Heart left ventricle (tissue), 13 donors: Measurements from ENCODE around the gene FAM98C.

Experiments used
- POLR2A ChIP-seq, 2 donors: fragments of 450-650 bp; IDR thresholded peaks; one replicate each; pipeline ENCODE4 v1.6.1; 2017; ENCODE audit warnings: antibody characterized with exemption in 2 of 2, mild to moderate bottlenecking in 2 of 2, moderate library complexity in 2 of 2
- TF ChIP-seq, protein P1 (sequence below), 12 donors: fragments of 200-600 bp; sonication (generic) in 4 of 12; IDR thresholded peaks; one replicate each; pipeline versions ENCODE4 v1.5.0 to v1.8.0; 2018 to 2022; ENCODE audit warnings: antibody characterized with exemption in 12 of 12, mild to moderate bottlenecking in 5 of 12
- donor health status: ischemic (EF 13 %, LVEDD 7.1; RV severe dilation, severe dysfunction).
- donor health status: DM: no; HTN: yes; CAD: no.
- donor health status: DM: no; HTN: no; CAD: no.
- donor health status: ischemic (EF 25% LVEDD 6.9; RV normal size, moderate dysfunction).
- donor health status: ischemic (EF 25% LVEDD 5.7; RV mildly dilated, moderate dysfunction).
- donor health status: ischemic (EF 35%, LVEDD 5.7; RV mildly dilated, moderate dysfunction).
- donor health status: nonischemic (EF 11% LVEDD 7.7; RV severe dilation, severe dysfunction).
- donor health status: DM: yes; HTN: yes; CAD: no.
- donor health status: PGD.
- donor health status: ischemic (EF 29% LVEDD 5.4; RV normal size, mild dysfunction).
- donor health status: nonischemic (EF 23%, LVEDD 6.1; RV moderate dilation, normal function).

DNA sequence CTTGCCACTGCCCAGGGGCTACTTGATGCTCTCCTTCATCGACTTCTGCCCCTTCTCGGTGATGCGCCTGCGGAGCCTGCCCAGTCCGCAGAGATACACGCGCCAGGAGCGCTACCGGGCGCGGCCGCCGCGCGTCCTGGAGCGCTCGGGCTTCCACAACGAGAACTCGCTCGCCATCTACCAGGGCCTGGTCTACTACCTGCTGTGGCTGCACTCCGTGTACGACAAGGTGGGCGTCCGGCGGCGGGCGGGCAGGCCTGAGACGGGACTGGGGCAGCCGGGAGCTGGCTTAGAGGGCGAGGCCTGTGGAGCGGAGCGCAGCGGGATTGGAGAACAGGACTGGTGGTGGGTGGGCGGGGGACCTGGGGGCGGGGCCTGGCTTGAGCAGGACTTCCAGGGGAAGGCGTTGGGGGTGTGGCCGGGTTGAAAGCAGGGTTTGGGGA, 41.2 kb upstream of the FAM98C start:
- TF ChIP-seq, protein P1, sequence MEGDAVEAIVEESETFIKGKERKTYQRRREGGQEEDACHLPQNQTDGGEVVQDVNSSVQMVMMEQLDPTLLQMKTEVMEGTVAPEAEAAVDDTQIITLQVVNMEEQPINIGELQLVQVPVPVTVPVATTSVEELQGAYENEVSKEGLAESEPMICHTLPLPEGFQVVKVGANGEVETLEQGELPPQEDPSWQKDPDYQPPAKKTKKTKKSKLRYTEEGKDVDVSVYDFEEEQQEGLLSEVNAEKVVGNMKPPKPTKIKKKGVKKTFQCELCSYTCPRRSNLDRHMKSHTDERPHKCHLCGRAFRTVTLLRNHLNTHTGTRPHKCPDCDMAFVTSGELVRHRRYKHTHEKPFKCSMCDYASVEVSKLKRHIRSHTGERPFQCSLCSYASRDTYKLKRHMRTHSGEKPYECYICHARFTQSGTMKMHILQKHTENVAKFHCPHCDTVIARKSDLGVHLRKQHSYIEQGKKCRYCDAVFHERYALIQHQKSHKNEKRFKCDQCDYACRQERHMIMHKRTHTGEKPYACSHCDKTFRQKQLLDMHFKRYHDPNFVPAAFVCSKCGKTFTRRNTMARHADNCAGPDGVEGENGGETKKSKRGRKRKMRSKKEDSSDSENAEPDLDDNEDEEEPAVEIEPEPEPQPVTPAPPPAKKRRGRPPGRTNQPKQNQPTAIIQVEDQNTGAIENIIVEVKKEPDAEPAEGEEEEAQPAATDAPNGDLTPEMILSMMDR (IDR thresholded peaks at IDR 0.05) = no peak
- no peak for TF ChIP-seq POLR2A (IDR thresholded peaks at IDR 0.05)
